ENCODE results near the gene MAPK12.

GRCh38 chr22:50310949-50311444, 49.5 kb upstream of the MAPK12 start:
- TF ChIP-seq CTCF (IDR thresholded peaks at IDR 0.05 in 2 of 3, conservative IDR thresholded peaks at IDR 0.05 in 1 of 3; ENCODE audit: borderline replicate concordance in 1 of 3, insufficient read depth in 1 of 3, low read depth in 2 of 3, low read length in 2 of 3) (no peak), SP1 (IDR thresholded peaks at IDR 0.05; ENCODE audit: low read depth) (no peak)
